Measurements from ENCODE around the gene MYLK.

DNA sequence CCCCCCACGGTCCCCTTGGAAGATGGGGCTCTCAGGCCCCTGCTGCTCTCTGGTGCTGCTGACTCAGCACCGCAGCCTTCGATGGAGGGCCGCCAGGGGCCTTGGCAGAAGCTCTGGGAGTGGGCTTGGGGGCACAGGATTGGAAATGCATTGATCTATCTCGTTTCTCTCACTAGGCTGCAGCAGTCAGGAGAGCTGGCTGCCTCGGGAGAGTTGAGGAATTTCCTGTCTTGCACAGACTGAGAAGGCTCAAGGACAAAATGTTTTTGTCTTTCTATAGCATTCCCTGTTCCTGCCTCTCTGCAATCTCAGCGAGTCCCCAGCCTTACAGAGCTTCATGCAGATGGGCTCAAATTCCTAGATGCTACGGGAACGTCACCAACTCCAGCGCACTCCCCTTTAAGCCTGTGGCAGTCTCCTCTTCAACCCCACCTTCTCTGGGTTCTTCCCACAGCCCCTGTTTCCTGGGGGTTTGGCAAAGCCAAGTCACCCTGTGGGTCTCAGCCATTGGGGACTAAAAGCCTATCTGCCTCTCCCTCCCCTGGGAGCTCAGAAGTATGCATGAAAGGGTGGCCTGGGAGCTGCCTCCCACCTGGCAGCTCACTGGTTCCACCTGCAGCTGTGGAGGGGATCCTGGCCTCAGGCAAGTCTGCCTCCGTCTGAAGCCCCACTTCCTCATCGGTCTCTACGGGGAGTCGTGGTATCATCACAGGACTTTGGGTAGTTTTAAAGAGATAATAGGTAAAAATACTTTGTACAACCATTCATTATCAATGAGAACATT lies 171.9 kb downstream of the MYLK start:
- no peak for TF ChIP-seq CTCF (optimal IDR thresholded peaks at IDR 0.05 in 1 of 3, IDR thresholded peaks at IDR 0.05 in 1 of 3, conservative IDR thresholded peaks at IDR 0.05 in 1 of 3; ENCODE audit: extremely low read depth in 1 of 3, insufficient read depth in 2 of 3, low read length in 3 of 3)
- no peak for TF ChIP-seq EZH2 (IDR thresholded peaks at IDR 0.05; ENCODE audit: low read length)

Measured in keratinocyte (primary cell).